ENCODE data around the gene TOPBP1.
"Not testable (repeated sequence)": the region's sequence is repeated elsewhere in the genome, so short reads cannot be mapped to it uniquely, and the experiment has no call there.

Gene TOPBP1

DNA sequence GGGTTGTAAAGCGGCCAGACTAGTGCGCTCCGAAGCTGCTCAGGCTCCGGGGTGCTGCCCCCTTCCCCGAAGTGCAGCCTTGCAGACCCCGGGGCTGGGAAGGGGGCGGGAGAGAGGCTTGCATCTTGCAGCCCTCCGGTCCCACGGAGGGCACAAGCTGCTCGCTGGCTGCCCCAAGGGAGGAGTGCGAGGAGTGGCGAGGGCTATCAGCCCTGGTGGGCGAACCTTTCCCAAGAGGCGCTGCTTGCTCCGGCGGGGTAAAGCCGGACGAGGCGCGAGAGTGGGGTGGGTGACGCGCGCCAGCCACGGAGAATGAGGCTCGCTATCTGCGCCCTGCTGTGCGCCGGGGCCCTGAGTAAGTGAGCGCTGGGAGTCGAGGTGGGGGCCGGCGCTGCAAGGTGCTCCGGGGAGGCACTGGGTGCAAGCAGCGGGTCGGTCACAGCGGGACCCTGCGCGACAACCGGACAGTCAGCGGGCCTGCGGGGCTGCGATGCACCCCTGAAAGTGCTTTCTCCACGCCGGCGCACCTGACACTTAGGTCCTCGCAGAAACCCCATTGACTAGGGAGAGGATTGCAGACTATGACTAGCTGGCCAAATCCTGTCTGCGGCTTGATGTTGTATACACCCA, 12.7 kb upstream of the TOPBP1 start:
- no peak for DNase-seq (ENCODE audit: low spot score)

DNA sequence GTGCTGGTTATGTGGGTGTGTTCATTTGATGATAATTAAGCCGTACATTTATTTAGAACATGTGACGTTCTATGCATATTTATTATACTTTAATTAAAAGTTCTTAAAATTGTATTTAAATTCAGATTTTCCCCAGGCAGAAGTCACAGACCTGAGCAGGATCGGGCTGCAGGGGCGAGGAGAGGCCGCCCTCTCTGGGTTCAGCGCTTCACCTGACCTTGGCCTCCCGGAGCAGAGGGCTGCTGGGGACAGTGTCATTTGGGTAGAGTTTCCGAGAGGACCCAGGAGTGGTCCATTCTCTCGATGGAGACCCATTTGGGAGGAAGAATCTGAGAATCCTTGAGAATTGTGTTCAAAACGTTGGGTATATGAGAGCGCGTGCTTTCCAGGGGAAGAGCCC, 12.0 kb upstream of the TOPBP1 start:
- no peak for DNase-seq (ENCODE audit: low spot score)

DNA sequence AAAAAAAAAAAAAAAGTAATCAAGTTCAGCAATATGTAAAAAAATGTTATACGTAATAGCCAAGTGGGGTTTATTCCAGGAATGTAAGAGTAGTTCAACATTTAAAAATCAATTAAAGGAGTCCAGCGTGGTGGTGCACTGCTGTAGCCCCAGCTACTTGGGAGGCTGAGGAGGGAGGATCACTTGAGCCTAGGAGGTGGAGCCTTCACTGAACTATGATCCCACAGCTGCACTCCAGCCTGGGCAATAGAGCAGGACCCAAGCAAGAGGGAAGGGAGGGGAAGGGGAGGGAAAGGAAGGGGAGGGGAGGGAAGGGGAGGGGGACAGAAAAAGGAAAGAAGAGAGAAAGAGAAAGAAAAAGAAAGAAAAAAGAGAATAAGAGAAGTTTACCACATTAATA, 10.7 kb upstream of the TOPBP1 start:
- DNase-seq (ENCODE audit: low spot score) = no peak

DNA sequence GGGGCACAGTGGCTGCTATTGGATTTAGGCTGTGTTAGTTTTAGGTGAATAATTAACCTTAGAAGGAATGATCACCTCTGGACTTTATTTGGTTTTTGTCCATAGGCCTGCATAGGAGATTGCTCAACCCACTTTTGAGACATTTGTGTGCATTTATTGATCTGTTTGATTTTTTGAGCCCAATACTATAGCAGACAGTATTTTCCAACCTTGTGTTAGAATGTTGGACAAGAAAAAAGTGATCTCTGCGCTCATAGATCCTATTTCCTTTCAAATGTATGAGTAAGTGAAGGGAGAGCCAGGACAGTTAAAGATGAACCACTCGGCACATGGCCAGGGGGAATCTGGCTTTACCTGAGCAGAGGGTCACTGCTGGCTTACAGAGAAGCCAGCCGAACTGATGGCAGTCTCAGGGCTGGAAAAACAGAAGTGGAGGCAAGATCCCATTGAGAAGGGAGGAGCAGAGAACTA, 8.8 kb upstream of the TOPBP1 start:
- peak; percentile 88 for DNase-seq (ENCODE audit: low spot score)

- no peak for DNase-seq (ENCODE audit: low spot score)
Measured at GRCh38 chr3:133669949-133670524, 8.3 kb upstream of the TOPBP1 start.

- no peak for DNase-seq (ENCODE audit: low spot score)
Measured at GRCh38 chr3:133667118-133667517, 5.4 kb upstream of the TOPBP1 start.

DNA sequence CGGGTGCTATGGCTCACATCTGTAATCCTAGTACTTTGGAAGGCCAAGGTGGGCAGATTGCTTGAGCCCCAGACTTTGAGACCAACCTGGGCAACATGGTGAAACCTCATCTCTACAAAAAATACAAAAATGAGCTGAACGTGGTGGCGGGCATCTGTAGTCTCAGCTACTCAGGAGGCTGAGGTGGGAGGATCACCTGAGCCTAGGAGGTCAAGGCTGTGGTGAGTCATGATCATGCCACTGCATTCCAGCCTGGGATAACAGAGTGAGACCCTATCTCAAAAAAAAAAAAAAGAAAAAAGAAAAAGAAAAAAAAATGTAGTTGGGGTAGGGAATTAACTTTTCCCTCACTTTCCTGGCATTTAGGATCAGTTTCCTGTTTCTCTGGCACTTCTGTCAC, 3.4 kb upstream of the TOPBP1 start:
- DNase-seq (ENCODE audit: low spot score) = not testable (repeated sequence)

DNA sequence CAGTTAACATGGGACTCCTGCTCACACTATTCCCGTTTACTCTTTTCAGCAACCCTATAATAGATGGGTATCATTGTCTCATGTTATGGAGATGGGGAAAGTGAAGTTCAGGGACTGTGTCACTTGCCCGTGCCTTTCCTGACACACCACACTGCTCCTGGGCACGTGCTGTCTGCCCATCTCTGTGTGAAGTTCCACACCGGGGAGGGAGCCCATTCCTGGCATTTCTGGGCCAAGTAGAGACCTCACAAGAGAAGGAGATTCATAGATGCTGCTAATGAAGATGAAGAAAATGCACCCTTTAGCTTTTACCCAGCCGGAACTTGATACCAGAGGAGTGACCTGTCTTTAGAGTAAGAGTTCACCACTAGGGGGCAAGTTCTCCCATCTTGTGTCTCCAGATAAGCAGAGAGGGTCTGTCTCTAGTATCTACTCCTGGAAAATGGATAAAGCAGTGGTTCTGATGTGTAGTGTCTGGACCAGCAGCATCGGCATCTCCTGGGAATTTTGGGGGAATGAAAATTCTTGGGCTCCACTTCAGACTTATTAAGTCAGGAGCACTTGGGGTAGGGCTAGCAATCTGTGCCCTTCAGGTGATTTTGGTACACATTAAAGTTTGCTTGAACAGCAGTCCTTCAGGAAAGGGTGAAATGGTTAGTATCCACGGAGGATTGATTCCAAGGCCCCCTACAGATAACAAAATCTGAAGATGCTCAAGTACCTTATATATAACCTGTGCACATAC, 2.0 kb upstream of the TOPBP1 start:
- DNase-seq (ENCODE audit: low spot score) = peak; percentile 75

GRCh38 chr3:133662278-133662651, 524 bp upstream of the TOPBP1 start:
- peak; percentile 56 for DNase-seq (ENCODE audit: low spot score)

GRCh38 chr3:133659806-133660205, 1.9 kb downstream of the TOPBP1 start:
- no peak for DNase-seq (ENCODE audit: low spot score)

GRCh38 chr3:133655731-133656515, 5.8 kb downstream of the TOPBP1 start:
- DNase-seq (ENCODE audit: low spot score) = no peak

DNA sequence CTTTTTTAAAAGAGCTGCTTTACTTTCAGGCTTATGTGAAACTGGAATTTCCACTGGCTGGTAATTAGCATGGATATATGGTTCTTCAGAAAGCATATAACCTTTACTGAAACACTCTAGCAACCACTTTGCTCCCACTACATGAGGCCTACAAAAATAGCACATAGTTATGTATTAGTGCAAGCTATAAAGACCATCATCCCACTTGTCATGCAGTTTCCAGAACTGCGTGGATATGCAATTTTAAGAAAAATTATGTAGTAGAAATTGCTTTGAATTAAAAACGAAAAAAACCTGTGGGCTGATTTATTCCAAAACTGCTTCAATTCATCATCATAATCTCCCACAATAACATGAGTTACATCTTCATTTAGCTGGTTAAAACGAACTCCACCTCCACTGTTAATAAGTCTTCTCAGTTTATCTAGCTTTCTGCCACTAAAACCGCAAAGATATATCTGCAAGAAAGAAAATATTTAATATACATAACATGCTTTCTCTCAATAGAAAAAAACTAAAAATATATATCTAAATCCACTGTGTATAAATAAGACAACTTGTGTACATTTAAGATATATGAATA, 12.2 kb downstream of the TOPBP1 start:
- DNase-seq (ENCODE audit: low spot score) = no peak

- no peak for DNase-seq (ENCODE audit: low spot score)
Measured at GRCh38 chr3:133644768-133645167, 17.0 kb downstream of the TOPBP1 start.

- no peak for DNase-seq (ENCODE audit: low spot score)
Measured at GRCh38 chr3:133643611-133644010, 18.1 kb downstream of the TOPBP1 start.

DNA sequence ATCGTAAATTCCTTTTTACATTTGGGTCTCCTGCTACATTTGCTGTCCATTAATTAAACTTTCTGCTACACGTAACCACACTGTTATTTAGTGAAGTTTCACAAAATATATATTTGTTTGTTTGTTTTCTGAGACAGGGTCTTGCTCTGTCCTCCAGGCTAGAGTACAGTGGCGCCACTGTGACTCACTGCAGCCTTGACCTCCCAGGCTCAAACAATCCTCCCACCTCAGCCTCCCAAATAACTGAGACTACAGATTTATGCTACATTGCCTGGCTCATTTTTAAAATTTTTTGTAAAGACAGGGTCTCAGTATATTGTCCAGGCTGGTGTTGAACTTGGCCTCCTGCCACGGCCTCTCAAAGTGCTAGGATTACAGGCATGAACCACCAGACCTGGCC, 20.5 kb downstream of the TOPBP1 start:
- DNase-seq (ENCODE audit: low spot score) = no peak

- DNase-seq (ENCODE audit: low spot score) = no peak
Measured at GRCh38 chr3:133633439-133633838, 28.3 kb downstream of the TOPBP1 start.

- DNase-seq (ENCODE audit: low spot score) = no peak
Measured at GRCh38 chr3:133629146-133629545, 32.6 kb downstream of the TOPBP1 start.

DNA sequence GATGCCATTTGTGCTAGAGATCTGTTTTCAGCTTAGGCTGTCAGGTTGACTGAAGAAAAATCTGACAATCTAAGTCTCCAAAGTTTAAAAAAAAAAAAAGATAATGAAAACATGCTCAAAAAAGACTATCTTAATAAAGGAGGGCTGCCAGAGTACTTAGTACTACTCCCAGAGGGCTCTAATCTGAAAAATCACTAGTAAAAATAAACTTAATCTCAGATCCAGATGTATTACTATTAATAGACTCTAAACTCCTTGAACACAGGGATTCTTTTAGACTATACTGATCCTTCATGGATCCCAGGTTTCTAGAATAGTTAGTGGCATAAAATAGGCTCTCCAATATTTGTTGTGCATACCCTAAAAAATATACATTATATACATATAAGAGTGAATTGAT, 34.0 kb downstream of the TOPBP1 start:
- no peak for DNase-seq (ENCODE audit: low spot score)

- DNase-seq (ENCODE audit: low spot score) = no peak
Measured at GRCh38 chr3:133620066-133620784, 41.5 kb downstream of the TOPBP1 start.

- DNase-seq (ENCODE audit: low spot score) = no peak
Measured at GRCh38 chr3:133611534-133611933, 50.2 kb downstream of the TOPBP1 start.

DNA sequence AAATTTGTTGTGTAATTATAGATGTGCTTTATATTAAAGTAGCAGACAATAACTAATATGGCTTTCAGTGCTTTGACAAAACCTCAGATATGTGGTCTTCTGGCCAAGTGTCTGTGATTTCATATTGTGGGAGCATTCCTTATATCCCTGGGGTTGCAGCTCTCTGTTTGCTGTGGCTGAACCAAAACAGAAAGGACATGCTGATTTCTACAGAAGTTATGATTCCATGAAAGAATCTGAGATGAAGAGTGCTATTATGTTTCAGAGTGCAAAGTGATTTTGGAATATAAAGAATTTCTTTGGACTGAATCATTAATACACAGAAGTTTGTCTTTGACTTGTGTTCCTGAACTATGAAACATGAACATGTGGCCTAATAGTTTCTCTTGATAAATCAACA, 51.7 kb downstream of the TOPBP1 start:
- DNase-seq (ENCODE audit: low spot score) = no peak

DNA sequence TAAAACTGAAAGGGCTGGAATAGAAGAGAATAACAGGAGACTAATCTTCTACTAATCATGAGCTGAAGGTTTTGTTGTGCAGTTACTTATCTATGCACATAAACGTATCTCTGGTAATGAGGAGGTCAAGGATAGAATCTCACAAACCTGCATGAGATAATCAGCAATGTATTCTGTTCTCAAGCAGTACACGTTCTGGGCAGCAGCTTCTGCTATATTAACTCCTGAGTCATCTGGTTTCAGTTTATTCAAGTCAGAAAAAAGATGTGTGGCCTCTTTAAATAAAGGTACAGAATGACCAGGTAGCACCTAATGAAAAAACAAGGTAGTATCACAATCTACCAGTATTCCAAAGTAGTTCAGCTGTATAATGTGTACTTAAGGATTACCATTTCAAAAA, 53.4 kb downstream of the TOPBP1 start:
- DNase-seq (ENCODE audit: low spot score) = no peak

Data from HuH-7.5 (cell line).